Stimulated activated naive CD8-positive, alpha-beta T cell treated with anti-CD3 and anti-CD28 coated beads, Interleukin-15, amount 100 ng/mL, for 72 hours (primary cell): ENCODE results near the gene CCL26.
"Not testable (repeated sequence)": the region's sequence is repeated elsewhere in the genome, so short reads cannot be mapped to it uniquely, and the experiment has no call there.

Experiments used
- ATAC-seq: fragments of 150-1000 bp; cut with Tn5 transposase; 2 replicates; pipeline ENCODE4 v1.10.0; 2021; ENCODE audit warnings: mild to moderate bottlenecking, moderate library complexity
- DNase-seq, 2 donors: peaks; one replicate each; pipeline ENCODE4 v3.0.0; 2021 to 2022
- H3K27ac Mint-ChIP-seq, 2 donors: one replicate each; pipeline ENCODE4 v1.8.0; 2022; ENCODE audit warnings: mild to moderate bottlenecking in 2 of 2, mixed read lengths in 2 of 2, moderate library complexity in 2 of 2
- H3K27me3 Mint-ChIP-seq: one replicate; pipeline ENCODE4 v1.8.0; 2022; ENCODE audit warnings: mixed read lengths
- H3K4me1 Mint-ChIP-seq: one replicate; pipeline ENCODE4 v1.8.0; 2022; ENCODE audit warnings: mild to moderate bottlenecking, mixed read lengths
- H3K4me3 Mint-ChIP-seq, 2 donors: one replicate each; pipeline ENCODE4 v1.8.0; 2022; ENCODE audit warnings: mild to moderate bottlenecking in 2 of 2, mixed read lengths in 2 of 2, moderate library complexity in 1 of 2
- H3K9me3 Mint-ChIP-seq, 2 donors: one replicate each; pipeline ENCODE4 v1.8.0; 2022; ENCODE audit warnings: mixed read lengths in 2 of 2

The CCL26 gene

GRCh38 chr7:75804705-75805104 lies 32.7 kb upstream of the CCL26 start:
- ATAC-seq (no peak), DNase-seq (no peak)
- Mint-ChIP-seq H3K9me3 (peaks cover 4 to 16% of the 10 kb centered on the region in 2 donors), H3K27ac (no peak overlapping the region), H3K4me1 (no peaks in the 10 kb centered on the region), H3K27me3 (peaks cover 8% of the 10 kb centered on the region), H3K4me3 (no peak overlapping the region)

GRCh38 chr7:75804004-75804403 lies 32.0 kb upstream of the CCL26 start:
- Mint-ChIP-seq H3K27me3 (peaks cover 8% of the 10 kb centered on the region), H3K9me3 (peaks cover 4 to 16% of the 10 kb centered on the region in 2 donors), H3K27ac (no peak overlapping the region), H3K4me1 (peaks cover under 1% of the 10 kb centered on the region), H3K4me3 (no peak overlapping the region)
- no peak for DNase-seq
- ATAC-seq = no peak

GRCh38 chr7:75802552-75802821 lies 30.5 kb upstream of the CCL26 start:
- ATAC-seq (no peak), DNase-seq (no peak)
- Mint-ChIP-seq H3K27me3 (peaks cover 8% of the 10 kb centered on the region), H3K27ac (no peak overlapping the region), H3K9me3 (peaks cover 3 to 13% of the 10 kb centered on the region in 2 donors), H3K4me1 (peaks cover 7% of the 10 kb centered on the region), H3K4me3 (no peak overlapping the region)

GRCh38 chr7:75798770-75799169 lies 26.8 kb upstream of the CCL26 start:
- peaks cover 19% of the 10 kb centered on the region for H3K27me3 Mint-ChIP-seq
- ATAC-seq = no peak
- DNase-seq = no peak
- peaks cover 7% of the 10 kb centered on the region for H3K4me1 Mint-ChIP-seq
- H3K4me3 Mint-ChIP-seq = no peak overlapping the region
- H3K27ac Mint-ChIP-seq = no peak overlapping the region
- no peaks in the 10 kb centered on the region for H3K9me3 Mint-ChIP-seq

DNA sequence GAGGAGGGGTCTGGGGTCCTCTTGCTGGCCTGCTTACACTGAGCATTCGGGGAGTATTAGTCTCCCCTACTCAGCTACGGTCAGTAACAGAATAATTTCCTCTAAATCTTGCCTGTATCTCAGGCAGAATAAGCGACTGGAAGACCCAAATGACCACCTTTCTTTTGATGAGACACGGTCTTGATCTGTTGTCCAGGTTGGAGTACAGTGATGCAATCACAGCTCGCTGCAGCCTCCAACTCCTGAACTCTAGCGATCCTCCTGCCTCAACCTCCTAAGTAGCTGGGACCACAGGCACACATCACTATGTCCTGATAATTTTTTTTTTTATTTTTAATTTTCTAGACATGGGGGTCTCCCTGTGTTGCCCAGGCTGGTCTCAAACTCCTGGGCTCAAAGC lies 24.4 kb upstream of the CCL26 start:
- no peaks in the 10 kb centered on the region for H3K9me3 Mint-ChIP-seq
- DNase-seq (no peak), ATAC-seq (no peak)
- no peak overlapping the region for H3K4me3 Mint-ChIP-seq
- no peak overlapping the region for H3K27ac Mint-ChIP-seq
- H3K27me3 Mint-ChIP-seq = peaks cover 18% of the 10 kb centered on the region
- H3K4me1 Mint-ChIP-seq = peaks cover 7% of the 10 kb centered on the region

GRCh38 chr7:75795831-75796285 lies 23.8 kb upstream of the CCL26 start:
- Mint-ChIP-seq H3K27ac (no peak overlapping the region), H3K27me3 (peaks cover 18% of the 10 kb centered on the region), H3K4me1 (peaks cover 7% of the 10 kb centered on the region), H3K4me3 (no peak overlapping the region), H3K9me3 (no peaks in the 10 kb centered on the region)
- no peak for DNase-seq
- ATAC-seq = no peak

DNA sequence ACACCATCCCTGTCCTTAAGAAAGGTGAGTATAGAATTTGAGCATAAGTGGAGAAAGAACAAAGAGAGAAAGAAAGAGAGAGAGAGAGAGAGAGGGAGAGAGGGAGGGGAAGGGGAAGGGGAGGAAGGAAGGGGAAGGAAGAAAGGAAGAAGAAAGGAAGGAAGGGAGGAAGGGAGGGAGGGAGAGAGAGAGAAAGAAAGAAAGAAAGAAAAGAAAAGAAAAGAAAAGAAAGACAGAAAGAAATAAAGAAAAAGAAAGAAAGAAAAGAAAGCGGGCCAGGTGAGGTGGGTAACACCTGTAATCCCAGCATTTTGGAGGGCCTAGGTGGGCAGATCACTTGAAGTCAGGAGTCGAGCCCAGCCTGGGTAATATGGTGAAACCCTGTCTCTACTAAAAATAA lies 21.7 kb upstream of the CCL26 start:
- Mint-ChIP-seq H3K4me3 (no peak overlapping the region), H3K4me1 (peaks cover 4% of the 10 kb centered on the region), H3K27ac (no peak overlapping the region), H3K9me3 (no peaks in the 10 kb centered on the region), H3K27me3 (peaks cover 18% of the 10 kb centered on the region)
- no peak for DNase-seq
- ATAC-seq = no peak

GRCh38 chr7:75792567-75792966 lies 20.6 kb upstream of the CCL26 start:
- H3K27me3 Mint-ChIP-seq = peaks cover 18% of the 10 kb centered on the region

DNA sequence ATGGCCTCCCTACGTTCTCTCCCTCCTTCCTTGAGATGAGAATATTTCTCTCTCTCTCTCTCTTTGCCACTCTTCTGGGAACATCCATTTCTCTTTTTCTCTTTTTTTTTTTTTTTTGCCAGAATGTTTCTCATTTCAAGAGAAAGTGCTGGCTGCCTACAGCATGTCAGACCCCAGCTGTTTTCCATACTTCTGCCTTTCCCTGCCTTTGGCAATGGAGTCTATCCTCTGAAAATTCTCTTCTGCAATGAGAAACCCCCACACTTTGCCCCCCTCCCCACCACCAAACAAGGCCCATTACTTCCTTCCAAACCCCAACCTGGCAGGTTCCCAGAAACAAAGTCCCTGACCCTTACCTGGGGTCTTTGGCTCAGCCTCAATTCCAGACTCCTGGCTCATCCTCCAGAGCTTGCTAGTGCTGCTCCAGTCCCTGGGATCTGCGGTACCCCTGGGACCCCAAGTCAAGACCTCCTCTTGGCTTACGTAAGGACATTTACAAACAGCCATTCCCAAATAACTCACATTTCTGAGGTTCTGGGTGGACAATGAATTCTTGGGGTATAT lies 17.4 kb upstream of the CCL26 start:
- H3K4me3 Mint-ChIP-seq = no peak overlapping the region
- H3K27ac Mint-ChIP-seq = no peak overlapping the region
- H3K27me3 Mint-ChIP-seq = peaks cover 8% of the 10 kb centered on the region
- no peaks in the 10 kb centered on the region for H3K4me1 Mint-ChIP-seq
- DNase-seq (no peak), ATAC-seq (no peak)
- no peaks in the 10 kb centered on the region for H3K9me3 Mint-ChIP-seq

More at GRCh38 chr7:75792567-75792966, 20.6 kb upstream of the CCL26 start:
- not testable (repeated sequence) for H3K4me3 Mint-ChIP-seq, ATAC-seq, H3K4me1 Mint-ChIP-seq, H3K9me3 Mint-ChIP-seq, DNase-seq, H3K27ac Mint-ChIP-seq

DNA sequence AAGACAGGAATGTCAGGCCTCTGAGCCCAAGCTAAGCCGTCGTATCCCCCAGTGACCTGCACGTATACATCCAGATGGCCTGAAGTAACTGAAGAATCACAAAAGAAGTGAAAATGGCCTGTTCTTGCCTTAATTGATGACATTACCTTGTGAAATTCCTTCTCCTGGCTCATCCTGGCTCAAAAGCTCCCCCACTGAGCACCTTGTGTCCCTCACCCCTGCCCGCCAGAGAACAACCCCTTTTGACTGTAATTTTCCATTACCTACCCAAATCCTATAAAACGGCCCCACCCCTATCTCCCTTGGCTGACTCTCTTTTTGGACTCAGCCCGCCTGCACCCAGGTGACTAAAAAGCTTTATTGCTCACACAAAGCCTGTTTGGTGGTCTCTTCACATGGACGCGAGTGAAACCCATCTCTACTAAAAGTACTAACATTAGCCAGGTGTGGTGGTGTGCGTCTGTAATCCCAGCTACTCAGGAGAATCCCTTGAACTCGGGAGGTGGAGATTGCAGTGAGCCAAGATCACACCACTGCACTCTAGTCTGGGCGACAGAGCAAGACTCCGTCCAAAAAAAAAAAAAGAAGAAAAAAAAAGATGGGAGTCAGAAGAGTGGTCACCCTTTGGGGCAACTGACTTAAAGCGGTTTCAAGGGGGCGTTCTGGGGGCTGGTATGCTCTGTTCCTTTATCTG lies 16.3 kb upstream of the CCL26 start:
- H3K4me3 Mint-ChIP-seq, H3K9me3 Mint-ChIP-seq, H3K4me1 Mint-ChIP-seq, H3K27me3 Mint-ChIP-seq, H3K27ac Mint-ChIP-seq, ATAC-seq, DNase-seq: not testable (repeated sequence)

- not testable (repeated sequence) for H3K4me3 Mint-ChIP-seq, DNase-seq, H3K9me3 Mint-ChIP-seq, H3K27ac Mint-ChIP-seq, ATAC-seq
- H3K4me1 Mint-ChIP-seq = peaks cover 24% of the 10 kb centered on the region
- peaks cover 44% of the 10 kb centered on the region for H3K27me3 Mint-ChIP-seq
Observed at GRCh38 chr7:75783058-75783457, 11.0 kb upstream of the CCL26 start.

DNA sequence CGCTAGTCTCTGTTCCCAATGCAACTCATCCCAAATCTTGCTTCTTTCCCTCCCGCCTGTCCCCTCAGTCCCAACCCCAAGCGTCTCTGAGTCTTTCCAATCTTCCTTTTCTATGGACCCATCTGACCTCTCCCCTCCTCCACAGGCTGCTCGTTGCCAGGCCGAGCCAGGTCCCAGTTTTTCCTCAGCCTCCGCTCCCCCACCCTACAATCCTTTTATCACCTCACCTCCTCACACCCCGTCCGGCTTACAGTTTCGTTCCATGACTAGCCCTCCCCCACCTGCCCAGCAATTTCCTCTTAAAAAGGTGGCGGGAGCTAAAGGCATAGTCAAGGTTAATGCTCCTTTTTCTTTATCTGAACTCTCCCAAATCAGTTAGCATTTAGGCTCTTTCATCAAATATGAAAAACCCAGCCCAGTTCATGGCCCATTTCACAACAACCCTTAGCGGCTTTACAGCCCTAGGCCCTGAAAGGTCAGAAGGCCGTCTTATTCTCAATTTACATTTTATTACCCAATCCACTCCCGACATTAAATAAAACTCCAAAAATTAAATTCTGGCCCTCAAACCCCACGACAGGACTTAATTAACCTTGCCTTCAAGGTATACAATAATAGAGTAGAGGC lies 8.7 kb upstream of the CCL26 start:
- H3K9me3 Mint-ChIP-seq, H3K4me3 Mint-ChIP-seq, ATAC-seq, DNase-seq, H3K27ac Mint-ChIP-seq: not testable (repeated sequence)
- H3K4me1 Mint-ChIP-seq = peaks cover 40% of the 10 kb centered on the region
- H3K27me3 Mint-ChIP-seq = peaks cover 44% of the 10 kb centered on the region

GRCh38 chr7:75779516-75779915 lies 7.5 kb upstream of the CCL26 start:
- DNase-seq, ATAC-seq, H3K9me3 Mint-ChIP-seq, H3K27ac Mint-ChIP-seq, H3K4me3 Mint-ChIP-seq: not testable (repeated sequence)
- peaks cover 49% of the 10 kb centered on the region for H3K4me1 Mint-ChIP-seq
- peaks cover 44% of the 10 kb centered on the region for H3K27me3 Mint-ChIP-seq

- Mint-ChIP-seq H3K4me1 (peaks cover 49% of the 10 kb centered on the region), H3K27me3 (peaks cover 44% of the 10 kb centered on the region)
- DNase-seq, H3K4me3 Mint-ChIP-seq, ATAC-seq, H3K9me3 Mint-ChIP-seq, H3K27ac Mint-ChIP-seq: not testable (repeated sequence)
Observed at GRCh38 chr7:75779035-75779434, 7.0 kb upstream of the CCL26 start.

DNA sequence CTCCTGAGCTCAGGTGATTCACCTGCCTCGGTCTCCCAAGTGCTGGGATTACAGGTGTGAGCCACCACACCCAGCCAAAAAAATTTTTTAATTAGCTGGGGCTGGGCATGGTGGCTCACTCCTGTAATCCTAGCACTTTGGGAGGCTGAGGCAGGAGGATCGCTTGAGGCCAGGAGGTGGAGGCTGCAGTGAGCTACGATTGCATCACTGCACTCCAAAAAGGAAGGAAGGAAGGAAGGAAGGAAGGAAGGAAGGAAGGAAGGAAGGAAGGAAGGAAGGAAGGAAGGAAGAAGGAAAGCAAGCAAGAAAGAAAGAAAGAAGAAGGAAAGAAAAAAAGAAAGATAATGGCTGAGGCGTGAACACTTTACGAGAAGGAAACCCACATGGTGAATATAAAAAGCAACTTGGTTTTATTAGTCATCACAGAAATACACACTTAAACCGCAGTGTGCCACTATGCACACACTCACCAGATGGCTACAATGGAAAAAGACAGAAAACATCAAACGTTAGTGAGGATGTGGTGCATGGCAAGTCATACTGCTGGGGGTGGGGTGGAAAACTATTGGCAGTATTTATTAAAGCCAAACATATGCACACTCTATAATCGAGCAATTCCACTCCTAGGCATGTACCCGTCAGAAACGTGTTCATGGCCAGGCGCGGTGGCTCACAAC lies 4.4 kb upstream of the CCL26 start:
- DNase-seq = peak; percentile 35 to 71
- H3K27ac Mint-ChIP-seq = peak overlapping the region; percentile 6 to 39
- H3K27me3 Mint-ChIP-seq = peaks cover 25% of the 10 kb centered on the region
- H3K4me3 Mint-ChIP-seq = no peak overlapping the region
- H3K4me1 Mint-ChIP-seq = peaks cover 49% of the 10 kb centered on the region
- no peaks in the 10 kb centered on the region for H3K9me3 Mint-ChIP-seq
- ATAC-seq = peak; percentile 99

- H3K4me3 Mint-ChIP-seq, H3K9me3 Mint-ChIP-seq, H3K27me3 Mint-ChIP-seq, DNase-seq, ATAC-seq, H3K27ac Mint-ChIP-seq: not testable (repeated sequence)
- H3K4me1 Mint-ChIP-seq = peaks cover 33% of the 10 kb centered on the region
Observed at GRCh38 chr7:75773958-75774357, 1.9 kb upstream of the CCL26 start.
